Prostate gland (tissue), 2 donors: ENCODE data around the gene FXYD6.

Experiments
- CTCF ChIP-seq, 4 experiments: fragments of 200-600 bp in 2 of 4; fragments of 450-650 bp in 2 of 4; sonication (generic) in 2 of 4; IDR thresholded peaks; 1 replicate in 3 of 4; 2 replicates in 1 of 4; pipeline ENCODE4 v1.5.1; 2016 to 2019; ENCODE audit warnings: antibody characterized with exemption in 4 of 4, mild to moderate bottlenecking in 2 of 4, moderate library complexity in 2 of 4
- POLR2A ChIP-seq: fragments of 450-650 bp; IDR thresholded peaks from one replicate; pipeline ENCODE4 v1.6.1; 2016; ENCODE audit warnings: antibody characterized with exemption, mild to moderate bottlenecking
- POLR2AphosphoS5 ChIP-seq: sonication (generic); formaldehyde crosslinking; IDR thresholded peaks from one replicate; pipeline ENCODE4 v1.6.1; 2017; ENCODE audit warnings: antibody characterized with exemption

- TF ChIP-seq CTCF (IDR thresholded peaks at IDR 0.05), result no peak
- no peak for TF ChIP-seq POLR2AphosphoS5
- TF ChIP-seq POLR2A, result no peak
Observed at GRCh38 chr11:117816151-117816741, 60.2 kb downstream of the FXYD6 start.
